Activated CD8-positive, alpha-beta T cell treated with anti-CD3 and anti-CD28 coated beads, Interleukin-2, amount 10 ng/mL, durations not matched to agents 7 days and 5 days (primary cell): ENCODE results near the gene MCRS1. TPM values are rescaled to one million over a fixed set of nuclear protein-coding genes. Genes with fewer than 3 reads are reported as not detected.

ENCODE experiments used
- ATAC-seq: fragments of 150-1000 bp; cut with Tn5 transposase; one replicate; pipeline ENCODE4 v1.10.0; 2021; ENCODE audit warnings: moderate library complexity
- CTCF ChIA-PET: fragments of 350-600 bp; sonication (Branson Sonifier 250); formaldehyde crosslinking; loops from one replicate; lab custom pipeline; 2021; ENCODE audit warnings: antibody characterized with exemption; lab: Charles Lee
- POLR2A ChIA-PET: fragments of 350-600 bp; sonication (Branson Sonifier 250); formaldehyde crosslinking; loops from one replicate; lab custom pipeline; 2021; ENCODE audit warnings: antibody characterized with exemption; lab: Charles Lee
- DNase-seq: peaks from one replicate; pipeline ENCODE4 v3.0.0-alpha.2; 2020
- H3K27ac Mint-ChIP-seq: one replicate; pipeline ENCODE4 v1.8.0; 2021; ENCODE audit warnings: mild to moderate bottlenecking, mixed read lengths
- H3K27me3 Mint-ChIP-seq: one replicate; pipeline ENCODE4 v1.8.0; 2021; ENCODE audit warnings: low read depth, mixed read lengths
- H3K36me3 Mint-ChIP-seq: one replicate; pipeline ENCODE4 v1.8.0; 2021; ENCODE audit warnings: low read depth, mixed read lengths
- H3K4me1 Mint-ChIP-seq: one replicate; pipeline ENCODE4 v1.8.0; 2021; ENCODE audit warnings: low read depth, mixed read lengths
- H3K4me3 Mint-ChIP-seq: one replicate; pipeline ENCODE4 v1.8.0; 2021; ENCODE audit warnings: mild to moderate bottlenecking, mixed read lengths
- H3K9me3 Mint-ChIP-seq: one replicate; pipeline ENCODE4 v1.8.0; 2022; ENCODE audit warnings: mixed read lengths; ENCODE audit not compliant: insufficient read depth
- total RNA-seq, 2 experiments: library from RNA; stranded (reverse); gene quantifications; one replicate each; pipeline ENCODE4 v1.2.3, GENCODE V29; 2021

Gene MCRS1
- total RNA-seq, 2 experiments from 2014 or later, result 85.9 to 86.1 TPM

DNA sequence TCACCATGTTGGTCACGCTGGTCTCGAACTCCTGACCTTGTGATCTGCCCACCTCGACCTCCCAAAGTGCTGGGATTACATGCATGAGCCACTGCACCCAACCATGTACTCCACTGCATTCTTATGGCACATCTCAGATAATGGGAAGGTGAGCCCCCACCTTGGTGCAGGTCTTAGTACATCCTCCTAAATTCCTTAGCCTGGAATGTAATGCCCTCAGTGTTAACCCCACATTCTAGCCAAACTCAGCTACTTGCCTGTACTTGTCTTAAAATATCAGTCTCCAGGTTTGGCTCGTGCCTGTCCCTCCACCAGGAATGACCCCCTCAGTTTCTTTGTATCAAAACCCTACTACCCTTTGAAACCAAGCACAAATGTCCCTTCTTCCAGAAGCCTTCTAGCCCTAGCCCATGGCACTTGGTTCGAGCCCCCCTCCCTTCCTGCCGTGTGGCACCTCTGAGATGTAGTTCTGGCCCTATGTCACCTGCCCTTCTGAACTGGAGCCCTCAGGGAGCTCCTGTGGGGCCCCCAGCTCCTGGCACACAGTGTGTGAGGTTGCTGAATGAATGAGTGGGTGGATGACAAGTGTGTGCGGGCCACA is 20.8 kb downstream of the MCRS1 start:
- peaks cover 38% of the 10 kb centered on the region for H3K4me1 Mint-ChIP-seq
- DNase-seq (no peak), ATAC-seq (no peak)
- H3K4me3 Mint-ChIP-seq, result no peak overlapping the region
- ChIA-PET POLR2A (interaction anchor here (1.4 kb wide), 1 partner anchor 20 kb away, joined by 4 read pairs; the partner anchor contains the start of gene MCRS1), CTCF (no interaction called here)
- no peaks in the 10 kb centered on the region for H3K36me3 Mint-ChIP-seq
- H3K9me3 Mint-ChIP-seq, result no peaks in the 10 kb centered on the region
- peaks cover 13% of the 10 kb centered on the region for H3K27me3 Mint-ChIP-seq
- peak overlapping the region; percentile 11 for H3K27ac Mint-ChIP-seq

DNA sequence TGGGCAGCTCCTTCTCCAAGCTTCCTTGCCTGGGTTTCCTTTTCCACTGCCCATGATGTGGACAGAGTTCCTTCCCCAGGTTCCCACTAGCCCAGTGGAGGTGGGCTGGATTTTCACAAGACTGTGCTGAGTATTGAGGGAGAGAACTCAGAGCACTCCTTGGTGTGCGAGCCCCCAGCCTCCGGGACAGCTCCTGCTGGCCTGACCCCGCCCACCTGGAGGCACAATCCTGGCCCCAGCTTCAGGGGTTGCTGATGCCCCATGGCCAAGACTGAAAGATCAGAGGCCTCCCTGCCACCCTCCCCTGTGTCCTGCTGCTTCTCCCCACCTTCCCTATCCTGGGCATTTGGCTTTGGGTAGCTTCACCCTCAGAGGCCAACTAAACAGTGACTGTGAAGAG is 21.5 kb downstream of the MCRS1 start:
- POLR2A ChIA-PET, result interaction anchor here (0.6 kb wide), 1 partner anchor 10 kb away, joined by 3 read pairs; no protein-coding TSS in a partner anchor
- no peak overlapping the region for H3K27ac Mint-ChIP-seq
- CTCF ChIA-PET, result interaction anchor here (1.0 kb wide), 1 partner anchor 199 kb away, joined by 3 read pairs; no protein-coding TSS in a partner anchor
- no peaks in the 10 kb centered on the region for H3K9me3 Mint-ChIP-seq
- ATAC-seq (no peak), DNase-seq (no peak)
- peaks cover 40% of the 10 kb centered on the region for H3K4me1 Mint-ChIP-seq
- H3K27me3 Mint-ChIP-seq, result peaks cover 13% of the 10 kb centered on the region
- H3K4me3 Mint-ChIP-seq, result no peak overlapping the region
- no peaks in the 10 kb centered on the region for H3K36me3 Mint-ChIP-seq

DNA sequence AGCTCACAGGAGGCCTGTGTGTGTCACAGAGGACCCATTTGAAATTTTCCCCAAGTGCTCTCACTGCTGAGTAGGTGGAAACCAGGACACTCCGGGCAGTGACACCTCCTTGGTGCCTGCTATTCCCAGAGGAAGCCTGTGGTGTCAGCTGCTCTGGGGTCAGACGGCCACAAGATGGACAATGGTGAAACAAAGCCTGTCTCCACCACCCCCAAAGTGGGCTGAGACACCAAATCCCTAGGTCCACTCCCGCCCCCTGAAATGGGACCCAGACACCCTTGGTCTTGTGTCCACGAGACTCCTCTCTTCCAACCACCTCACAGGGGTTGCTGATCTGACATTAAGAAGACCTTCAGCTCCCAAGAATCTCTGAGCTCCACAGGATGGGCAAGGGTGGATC is 22.1 kb downstream of the MCRS1 start:
- POLR2A ChIA-PET, result interaction anchor here (0.6 kb wide), 1 partner anchor 9 kb away, joined by 3 read pairs; no protein-coding TSS in a partner anchor
- CTCF ChIA-PET, result interaction anchor here (1.0 kb wide), 1 partner anchor 198 kb away, joined by 3 read pairs; no protein-coding TSS in a partner anchor
- peaks cover 19% of the 10 kb centered on the region for H3K27me3 Mint-ChIP-seq
- ATAC-seq (no peak), DNase-seq (no peak)
- H3K9me3 Mint-ChIP-seq, result no peaks in the 10 kb centered on the region
- H3K27ac Mint-ChIP-seq, result no peak overlapping the region
- H3K4me1 Mint-ChIP-seq, result peaks cover 44% of the 10 kb centered on the region
- H3K4me3 Mint-ChIP-seq, result no peak overlapping the region
- no peaks in the 10 kb centered on the region for H3K36me3 Mint-ChIP-seq

DNA sequence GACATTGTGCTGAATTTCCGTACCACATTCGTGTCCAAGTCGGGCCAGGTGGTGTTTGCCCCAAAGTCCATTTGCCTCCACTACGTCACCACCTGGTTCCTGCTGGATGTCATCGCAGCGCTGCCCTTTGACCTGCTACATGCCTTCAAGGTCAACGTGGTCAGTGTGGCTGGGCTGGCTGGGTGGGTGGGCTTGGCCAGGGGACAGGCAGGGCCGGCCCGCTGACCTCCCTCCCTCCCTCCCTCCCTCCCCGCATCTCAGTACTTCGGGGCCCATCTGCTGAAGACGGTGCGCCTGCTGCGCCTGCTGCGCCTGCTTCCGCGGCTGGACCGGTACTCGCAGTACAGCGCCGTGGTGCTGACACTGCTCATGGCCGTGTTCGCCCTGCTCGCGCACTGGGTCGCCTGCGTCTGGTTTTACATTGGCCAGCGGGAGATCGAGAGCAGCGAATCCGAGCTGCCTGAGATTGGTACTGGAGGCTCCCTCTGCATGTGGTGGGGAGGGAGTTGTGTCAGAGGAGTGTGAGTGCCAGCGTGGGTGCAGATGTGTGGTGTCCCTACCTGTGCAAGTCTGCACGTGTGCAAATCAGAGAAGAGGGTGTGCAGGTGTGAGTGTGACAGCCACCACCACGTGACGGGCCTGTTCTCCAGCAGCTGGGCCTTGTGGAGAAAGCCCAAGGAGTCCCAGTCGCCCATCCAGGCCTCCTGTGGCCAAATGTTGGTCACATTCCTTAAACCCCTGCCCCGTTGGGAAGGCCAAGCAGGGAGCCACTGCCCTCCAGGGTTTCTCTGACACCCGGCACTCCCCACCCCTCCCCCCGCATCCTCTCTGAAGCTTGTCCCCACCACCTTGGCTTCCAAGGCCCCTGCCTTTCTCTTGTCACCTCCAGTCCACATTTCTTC is 23.8 kb downstream of the MCRS1 start:
- DNase-seq (no peak), ATAC-seq (no peak)
- no peaks in the 10 kb centered on the region for H3K9me3 Mint-ChIP-seq
- no peaks in the 10 kb centered on the region for H3K36me3 Mint-ChIP-seq
- H3K27ac Mint-ChIP-seq, result no peak overlapping the region
- peaks cover 51% of the 10 kb centered on the region for H3K4me1 Mint-ChIP-seq
- H3K27me3 Mint-ChIP-seq, result peaks cover 28% of the 10 kb centered on the region
- H3K4me3 Mint-ChIP-seq, result no peak overlapping the region
- ChIA-PET CTCF (interaction anchor here (1.0 to 1.8 kb wide), 3 partner anchors 10 to 187 kb away, joined by 3 to 5 read pairs (median 4); no protein-coding TSS in a partner anchor), POLR2A (no interaction called here)

DNA sequence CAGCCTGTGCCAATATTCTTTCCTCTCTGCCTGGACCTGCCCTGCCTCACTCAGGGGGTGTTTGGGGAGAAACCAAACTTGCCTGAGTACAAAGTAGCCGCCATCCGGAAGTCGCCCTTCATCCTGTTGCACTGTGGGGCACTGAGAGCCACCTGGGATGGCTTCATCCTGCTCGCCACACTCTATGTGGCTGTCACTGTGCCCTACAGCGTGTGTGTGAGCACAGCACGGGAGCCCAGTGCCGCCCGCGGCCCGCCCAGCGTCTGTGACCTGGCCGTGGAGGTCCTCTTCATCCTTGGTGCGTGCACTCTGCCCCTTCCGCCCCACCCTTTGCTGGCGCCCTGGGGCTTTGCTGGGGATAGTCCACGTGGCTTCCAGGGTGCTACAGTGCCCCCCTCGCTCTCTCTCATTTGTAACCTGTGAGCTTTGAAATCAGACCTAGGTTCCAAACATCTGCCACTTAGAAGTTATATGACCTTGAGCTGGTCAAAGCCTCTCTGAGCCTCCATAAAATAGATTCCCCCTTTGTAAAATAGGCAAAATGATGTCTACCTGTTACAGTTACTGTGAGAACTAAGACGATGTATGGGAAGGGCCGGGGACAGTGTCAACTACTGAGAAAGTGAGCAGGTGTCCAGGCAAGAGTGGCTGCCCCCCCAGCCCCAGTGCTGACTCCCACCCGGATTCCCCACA is 24.6 kb downstream of the MCRS1 start:
- Mint-ChIP-seq H3K4me3 (peak overlapping the region; percentile 1), H3K27me3 (peaks cover 28% of the 10 kb centered on the region), H3K4me1 (peaks cover 46% of the 10 kb centered on the region), H3K27ac (peak overlapping the region; percentile 77), H3K9me3 (no peaks in the 10 kb centered on the region), H3K36me3 (no peaks in the 10 kb centered on the region)
- ChIA-PET POLR2A (no interaction called here), CTCF (interaction anchor here (1.5 to 1.8 kb wide), 2 partner anchors 11 to 37 kb away, joined by 4 to 5 read pairs; no protein-coding TSS in a partner anchor)
- no peak for ATAC-seq
- DNase-seq, result no peak

DNA sequence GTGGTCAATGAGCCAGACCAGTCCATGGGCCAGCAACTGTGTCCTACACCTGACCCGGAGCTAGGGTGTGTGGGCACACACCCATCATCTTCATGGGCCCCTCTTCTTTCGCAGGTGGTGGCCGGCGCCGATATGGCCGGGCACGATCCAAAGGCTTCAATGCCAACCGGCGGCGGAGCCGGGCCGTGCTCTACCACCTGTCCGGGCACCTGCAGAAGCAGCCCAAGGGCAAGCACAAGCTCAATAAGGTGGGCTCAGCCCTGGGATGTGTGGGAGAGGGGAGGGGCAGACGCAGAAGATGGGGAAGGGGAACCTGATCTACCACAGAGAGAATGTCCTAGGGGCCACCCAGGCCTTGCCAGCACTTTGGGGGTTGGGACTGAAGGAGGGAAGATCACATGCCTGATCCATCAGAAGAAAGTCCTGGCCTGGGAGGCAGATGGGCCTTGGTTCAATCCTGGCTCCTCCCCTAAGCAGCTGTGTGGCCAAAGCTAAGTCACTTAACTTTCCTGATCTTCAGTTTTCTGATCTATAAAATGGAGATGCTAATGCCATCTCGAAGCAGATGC is 25.3 kb downstream of the MCRS1 start:
- Mint-ChIP-seq H3K27ac (peak overlapping the region; percentile 77), H3K36me3 (no peaks in the 10 kb centered on the region), H3K4me3 (peak overlapping the region; percentile 1), H3K27me3 (peaks cover 30% of the 10 kb centered on the region), H3K9me3 (no peaks in the 10 kb centered on the region), H3K4me1 (peaks cover 42% of the 10 kb centered on the region)
- DNase-seq, result no peak
- no peak for ATAC-seq
- CTCF ChIA-PET, result interaction anchor here (1.5 to 1.8 kb wide), 2 partner anchors 11 to 37 kb away, joined by 4 to 5 read pairs; no protein-coding TSS in a partner anchor
- POLR2A ChIA-PET, result no interaction called here

DNA sequence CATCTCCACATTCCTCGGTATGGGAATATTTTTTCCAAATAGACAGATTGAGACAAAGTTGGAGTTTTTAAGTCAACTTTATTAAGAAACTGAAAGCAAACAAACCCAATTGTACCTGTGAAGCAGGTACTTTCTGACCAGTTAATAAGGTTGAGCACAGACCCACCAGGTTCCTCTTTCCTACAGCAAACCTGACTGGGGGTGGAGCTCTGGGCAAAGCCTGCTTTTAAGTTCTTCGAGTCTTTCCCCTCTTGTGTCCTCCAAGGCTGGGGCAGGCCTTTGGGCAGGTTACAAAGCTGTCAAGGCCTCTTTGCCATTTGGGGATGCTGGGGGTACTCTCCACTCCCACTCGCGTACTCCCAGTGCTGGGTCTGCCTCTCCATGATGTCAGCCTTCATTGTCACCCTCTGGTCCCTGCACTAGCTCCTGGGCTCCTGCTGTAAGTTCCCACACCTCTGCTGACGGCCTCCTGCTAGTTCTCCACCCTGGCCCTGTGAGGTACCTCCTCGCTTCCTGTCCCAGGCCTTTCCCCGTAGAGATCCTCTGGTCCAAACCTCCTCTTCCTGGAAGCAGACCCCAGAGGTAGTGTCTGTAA is 25.9 kb downstream of the MCRS1 start:
- POLR2A ChIA-PET, result no interaction called here
- no peaks in the 10 kb centered on the region for H3K36me3 Mint-ChIP-seq
- no peaks in the 10 kb centered on the region for H3K9me3 Mint-ChIP-seq
- no peak overlapping the region for H3K27ac Mint-ChIP-seq
- CTCF ChIA-PET, result no interaction called here
- no peak overlapping the region for H3K4me3 Mint-ChIP-seq
- ATAC-seq (no peak), DNase-seq (no peak)
- peaks cover 29% of the 10 kb centered on the region for H3K27me3 Mint-ChIP-seq
- H3K4me1 Mint-ChIP-seq, result peaks cover 40% of the 10 kb centered on the region

DNA sequence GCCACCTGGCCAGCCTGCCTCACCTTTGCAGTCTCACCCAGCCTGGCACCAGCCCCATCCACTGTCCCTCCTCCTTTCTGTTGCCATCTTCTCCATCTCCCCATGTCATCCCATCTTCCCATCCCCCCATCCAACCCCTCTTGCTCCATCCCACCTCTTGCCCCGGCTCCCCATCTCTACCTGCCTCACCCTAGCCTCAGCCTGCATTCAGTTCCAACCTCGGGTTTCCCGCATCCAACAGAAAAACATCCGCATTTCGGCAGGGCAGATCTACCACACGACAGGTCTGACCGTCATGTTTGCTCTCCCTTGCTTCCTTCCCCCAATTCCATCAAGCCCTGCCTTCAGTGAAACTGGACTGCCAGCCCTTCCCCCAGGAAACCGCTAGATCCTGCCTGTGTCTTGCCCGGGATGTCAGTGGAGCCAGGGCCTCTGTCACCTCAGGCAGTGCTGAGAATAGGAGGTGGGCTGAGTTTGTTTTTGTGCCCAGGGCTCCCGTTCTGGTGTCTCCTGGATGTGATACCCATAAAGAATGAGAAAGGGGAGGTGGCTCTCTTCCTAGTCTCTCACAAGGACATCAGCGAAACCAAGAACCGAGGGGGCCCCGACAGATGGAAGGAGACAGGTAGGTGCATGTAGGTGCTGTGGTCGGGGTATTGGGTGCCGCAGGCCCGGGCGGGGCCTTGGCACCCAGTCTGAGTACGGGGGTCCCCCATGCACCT is 26.6 kb downstream of the MCRS1 start:
- Mint-ChIP-seq H3K9me3 (no peaks in the 10 kb centered on the region), H3K36me3 (no peaks in the 10 kb centered on the region), H3K27ac (peak overlapping the region; percentile 32), H3K4me3 (no peak overlapping the region), H3K27me3 (peaks cover 35% of the 10 kb centered on the region), H3K4me1 (peaks cover 40% of the 10 kb centered on the region)
- POLR2A ChIA-PET, result no interaction called here
- DNase-seq (no peak), ATAC-seq (no peak)
- CTCF ChIA-PET, result interaction anchor here (1.2 kb wide), 1 partner anchor 11 kb away, joined by 3 read pairs; no protein-coding TSS in a partner anchor

DNA sequence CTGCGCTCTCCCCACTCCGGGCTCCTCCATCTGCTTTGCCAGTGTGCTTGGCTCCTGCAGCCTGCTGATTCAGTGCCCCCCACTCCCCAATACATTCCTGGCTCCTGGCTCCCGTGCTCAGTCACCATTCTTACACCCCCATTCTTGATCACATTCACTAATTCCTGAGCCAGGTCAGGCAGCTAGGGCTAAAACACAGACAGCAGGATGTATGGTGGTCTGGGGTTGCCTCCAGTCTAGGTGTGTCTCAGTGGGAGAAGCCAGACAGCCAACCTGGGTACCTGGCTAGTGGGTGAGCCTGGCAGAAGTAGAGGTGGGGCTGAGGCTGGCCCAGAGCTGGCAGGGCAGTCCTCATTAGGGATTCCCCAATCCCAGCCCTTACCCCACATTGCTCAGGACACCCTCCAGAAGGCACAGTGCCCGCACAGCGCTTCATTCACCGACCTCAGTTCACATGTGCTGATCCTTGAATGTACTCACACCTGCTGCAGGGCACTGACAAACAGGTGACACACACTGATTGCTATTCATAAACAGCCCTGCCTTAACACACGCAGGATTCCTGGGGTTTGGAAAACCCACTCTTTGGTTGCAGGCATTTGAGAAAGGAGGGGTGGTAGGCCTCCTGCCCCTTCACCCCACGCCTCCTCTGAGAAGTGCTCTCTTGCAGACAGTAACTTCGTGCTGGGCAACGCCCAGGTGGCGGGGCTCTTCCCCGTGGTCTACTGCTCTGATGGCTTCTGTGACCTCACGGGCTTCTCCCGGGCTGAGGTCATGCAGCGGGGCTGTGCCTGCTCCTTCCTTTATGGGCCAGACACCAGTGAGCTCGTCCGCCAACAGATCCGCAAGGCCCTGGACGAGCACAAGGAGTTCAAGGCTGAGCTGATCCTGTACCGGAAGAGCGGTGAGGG is 27.5 kb downstream of the MCRS1 start:
- Mint-ChIP-seq H3K4me3 (peak overlapping the region; percentile 40), H3K9me3 (no peaks in the 10 kb centered on the region), H3K36me3 (no peaks in the 10 kb centered on the region), H3K4me1 (peaks cover 40% of the 10 kb centered on the region), H3K27me3 (peaks cover 43% of the 10 kb centered on the region), H3K27ac (no peak overlapping the region)
- no peak for DNase-seq
- ChIA-PET CTCF (interaction anchor here (1.2 kb wide), 1 partner anchor 12 kb away, joined by 3 read pairs; no protein-coding TSS in a partner anchor), POLR2A (interaction anchor here (1.1 kb wide), 1 partner anchor 27 kb away, joined by 5 read pairs; no protein-coding TSS in a partner anchor)
- ATAC-seq, result no peak
